Bronchial epithelial cell (primary cell): ENCODE data around the gene CNIH2. TPM values are rescaled to one million over a fixed set of nuclear protein-coding genes. Genes with fewer than 3 reads are reported as not detected.

Experiments used
- DNase-seq: peaks from one replicate; pipeline ENCODE4 v3.0.0-alpha.2; 2010; ENCODE audit warnings: low read depth
- FAIRE-seq: peaks from 2 replicates; lab custom pipeline; 2011; peaks lifted over from hg19 to GRCh38; lab: Jason Lieb, UNC
- H3K27me3 ChIP-seq: 2 replicates; pipeline ENCODE4 v1.5.1; 2011; ENCODE audit warnings: low read length; ENCODE audit not compliant: control insufficient read depth, insufficient read depth
- H3K36me3 ChIP-seq: 2 replicates; pipeline ENCODE4 v1.5.1; 2011; ENCODE audit warnings: low read length; ENCODE audit not compliant: control insufficient read depth, insufficient read depth
- H3K4me3 ChIP-seq: 2 replicates; pipeline ENCODE4 v1.5.1; 2011; ENCODE audit warnings: mild to moderate bottlenecking, low read depth, low read length, control low read depth
- CTCF ChIP-seq: IDR thresholded peaks from 2 replicates; pipeline ENCODE4 v1.5.1; 2011; ENCODE audit warnings: mild to moderate bottlenecking, moderate library complexity, low read length, control low read depth, inconsistent platforms; ENCODE audit not compliant: insufficient read depth, severe bottlenecking
- total RNA-seq: library from RNA; depleted of rRNA; stranded (reverse); fragments of >200 nt; gene quantifications from 2 replicates; pipeline ENCODE4 v1.2.1, GENCODE V29; 2014

The CNIH2 gene
- total RNA-seq, 1 donor from 2014 or later, result not detected

- H3K4me3 ChIP-seq, result no peak overlapping the region
- FAIRE-seq (no peak), DNase-seq (no peak)
- TF ChIP-seq CTCF, result no peak
- peaks cover 38% of the 10 kb centered on the region for H3K36me3 ChIP-seq
- H3K27me3 ChIP-seq, result no peaks in the 10 kb centered on the region
Measured at GRCh38 chr11:66330931-66331330, 53.0 kb downstream of the CNIH2 start.

DNA sequence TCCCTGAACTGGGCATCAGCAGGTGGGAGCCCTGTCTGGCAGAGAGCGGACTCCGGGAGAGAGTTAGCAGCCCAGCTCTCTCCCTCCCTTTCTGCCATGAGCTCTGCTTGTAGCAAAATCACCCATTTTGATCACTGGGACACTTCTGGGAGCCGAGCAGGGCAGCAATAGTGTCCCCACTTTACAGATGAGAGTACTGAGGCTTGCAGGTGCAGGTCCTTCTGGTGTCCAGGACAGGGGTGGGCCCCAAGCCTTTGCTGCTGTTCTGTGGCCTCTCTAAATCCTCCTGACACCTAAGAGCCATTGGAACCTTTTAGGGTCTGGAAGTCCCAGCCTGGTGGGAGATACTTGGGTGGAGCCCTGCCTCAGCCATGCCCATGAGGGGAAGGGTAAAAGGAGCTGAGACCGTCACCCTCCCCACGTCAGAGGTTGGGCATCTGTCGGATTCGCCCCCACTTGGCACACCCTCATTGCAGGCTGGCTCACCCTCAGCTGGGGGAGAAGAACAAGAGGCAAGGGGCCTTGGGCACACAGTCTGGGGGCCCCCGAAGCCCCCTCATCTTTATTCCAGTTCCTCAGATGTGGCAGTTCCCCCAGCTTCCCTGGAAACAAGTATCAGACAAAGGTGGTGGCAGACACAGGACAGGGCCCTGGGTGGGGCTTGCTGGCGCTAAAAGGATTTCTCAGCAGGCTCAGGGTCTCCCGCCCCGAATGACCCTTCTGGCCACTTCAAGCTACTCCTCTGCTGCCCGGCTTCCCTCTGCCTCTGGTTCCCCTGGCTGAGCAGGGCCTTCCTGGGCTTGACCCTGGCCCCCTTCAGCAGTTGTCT lies 53.8 kb downstream of the CNIH2 start:
- FAIRE-seq, result no peak
- DNase-seq, result no peak
- Histone ChIP-seq H3K36me3 (peaks cover 38% of the 10 kb centered on the region), H3K27me3 (no peaks in the 10 kb centered on the region), H3K4me3 (no peak overlapping the region)
- TF ChIP-seq CTCF, result no peak

GRCh38 chr11:66332371-66333219 lies 54.6 kb downstream of the CNIH2 start:
- Histone ChIP-seq H3K36me3 (peaks cover 38% of the 10 kb centered on the region), H3K4me3 (no peak overlapping the region), H3K27me3 (no peaks in the 10 kb centered on the region)
- DNase-seq (no peak), FAIRE-seq (no peak)
- TF ChIP-seq CTCF, result no peak

GRCh38 chr11:66333220-66333877 lies 55.4 kb downstream of the CNIH2 start:
- Histone ChIP-seq H3K27me3 (no peaks in the 10 kb centered on the region), H3K36me3 (peaks cover 38% of the 10 kb centered on the region), H3K4me3 (no peak overlapping the region)
- DNase-seq (no peak), FAIRE-seq (peak; percentile 28)
- no peak for TF ChIP-seq CTCF

Other genes starting within 250 kb of the CNIH2 start
- gene GAL3ST3, start 229.0 kb upstream of the CNIH2 start, total RNA-seq, result not detected in 2 replicates
- 88.2 and 91.0 TPM in 2 replicates for gene SF3B2, start 225.8 kb upstream of the CNIH2 start, total RNA-seq
- gene PACS1, start 207.9 kb upstream of the CNIH2 start, total RNA-seq, result 6.8 and 7.0 TPM in 2 replicates
- gene KLC2, start 20.5 kb upstream of the CNIH2 start, total RNA-seq, result 25.8 and 32.5 TPM in 2 replicates
- gene RAB1B, start 9.5 kb upstream of the CNIH2 start, total RNA-seq, result 54.5 and 68.0 TPM in 2 replicates
- 231 and 294 TPM in 2 replicates for gene YIF1A, start 11.0 kb downstream of the CNIH2 start, total RNA-seq
- not detected in 2 replicates for gene TMEM151A, start 13.7 kb downstream of the CNIH2 start, total RNA-seq
- gene CD248, start 38.9 kb downstream of the CNIH2 start, total RNA-seq, result under 0.01 TPM in 2 replicates
- 19.0 and 19.7 TPM in 2 replicates for gene RIN1, start 58.3 kb downstream of the CNIH2 start, total RNA-seq
- gene BRMS1, start 66.9 kb downstream of the CNIH2 start, total RNA-seq, result 67.6 and 81.6 TPM in 2 replicates
- 7.7 and 10.8 TPM in 2 replicates for gene B4GAT1, start 69.5 kb downstream of the CNIH2 start, total RNA-seq
- 1.9 and 2.1 TPM in 2 replicates for gene SLC29A2, start 93.6 kb downstream of the CNIH2 start, total RNA-seq
- not detected in 2 replicates for gene NPAS4, start 142.9 kb downstream of the CNIH2 start, total RNA-seq
- gene MRPL11, start 160.7 kb downstream of the CNIH2 start, total RNA-seq, result 38.5 and 43.7 TPM in 2 replicates
- gene PELI3, start 188.7 kb downstream of the CNIH2 start, total RNA-seq, result 10.4 and 11.6 TPM in 2 replicates
- gene DPP3, start 202.3 kb downstream of the CNIH2 start, total RNA-seq, result 45.0 and 70.0 TPM in 2 replicates
- gene BBS1, start 232.5 kb downstream of the CNIH2 start, total RNA-seq, result 8.2 and 9.5 TPM in 2 replicates